NB4 (cell line): ENCODE measurements around the gene GABPA.

ENCODE experiments used
- CTCF ChIP-seq: IDR thresholded peaks from one replicate; pipeline ENCODE4 v1.5.1; 2012; ENCODE audit warnings: low read depth, low read length
- MYC ChIP-seq: IDR thresholded peaks from 2 replicates; pipeline ENCODE4 v1.6.1; 2011; ENCODE audit warnings: low read depth, low read length
- POLR2A ChIP-seq: IDR thresholded peaks from 2 replicates; pipeline ENCODE4 v1.6.1; 2011; ENCODE audit warnings: mild to moderate bottlenecking; ENCODE audit not compliant: insufficient read length; ENCODE audit errors: extremely low read depth

- no peak for TF ChIP-seq CTCF
- no peak for TF ChIP-seq POLR2A
- no peak for TF ChIP-seq MYC
These were observed 76.4 kb downstream of the GABPA start for GRCh38 chr21:25811186-25811585.
